Prostate gland (tissue), 2 donors: ENCODE results near the gene CTNNBL1. TPM values are rescaled to one million over a fixed set of nuclear protein-coding genes. Genes with fewer than 3 reads are reported as not detected.
"Not testable (repeated sequence)": the region's sequence is repeated elsewhere in the genome, so short reads cannot be mapped to it uniquely, and the experiment has no call there.

ENCODE experiments used
- DNase-seq: peaks from one replicate; pipeline ENCODE4 v3.0.0-alpha.2; 2019; ENCODE audit warnings: low spot score
- H3K27ac ChIP-seq, 2 donors: fragments of 200-600 bp; sonication (generic); 2 replicates each; pipeline ENCODE4 v1.5.1; 2017 to 2019
- H3K27me3 ChIP-seq: fragments of 200-600 bp; sonication (generic); replicated peaks from 2 replicates; pipeline ENCODE4 v1.5.1; 2019; ENCODE audit not compliant: insufficient read depth
- H3K36me3 ChIP-seq, 2 donors: fragments of 200-600 bp; sonication (generic); 1 replicate in 1 of 2; 2 replicates in 1 of 2; pipeline versions ENCODE4 v1.5.1 to v1.8.1; 2017 to 2019
- H3K4me1 ChIP-seq: fragments of 200-600 bp; sonication (generic); replicated peaks from 2 replicates; pipeline ENCODE4 v1.5.1; 2019
- H3K4me3 ChIP-seq, 2 donors: fragments of 200-600 bp; sonication (generic); 2 replicates each; pipeline ENCODE4 v1.5.1; 2017 to 2019
- H3K9me3 ChIP-seq: fragments of 200-600 bp; sonication (generic); 2 replicates; pipeline ENCODE4 v1.5.1; 2017
- CTCF ChIP-seq, 4 experiments: fragments of 200-600 bp in 2 of 4; fragments of 450-650 bp in 2 of 4; sonication (generic) in 2 of 4; IDR thresholded peaks; 1 replicate in 3 of 4; 2 replicates in 1 of 4; pipeline ENCODE4 v1.5.1; 2016 to 2019; ENCODE audit warnings: antibody characterized with exemption in 4 of 4, mild to moderate bottlenecking in 2 of 4, moderate library complexity in 2 of 4
- POLR2A ChIP-seq: fragments of 450-650 bp; IDR thresholded peaks from one replicate; pipeline ENCODE4 v1.6.1; 2016; ENCODE audit warnings: antibody characterized with exemption, mild to moderate bottlenecking
- POLR2AphosphoS5 ChIP-seq: sonication (generic); formaldehyde crosslinking; IDR thresholded peaks from one replicate; pipeline ENCODE4 v1.6.1; 2017; ENCODE audit warnings: antibody characterized with exemption
- WGBS: methylation state at CpG from one replicate; pipeline ENCODE4 v1.1.5; 2018; 5-methylcytosine and 5-hydroxymethylcytosine counted together
- intact Hi-C: fragments of 100-400 bp; cut with DNase I; formaldehyde crosslinking; loops from one replicate; pipeline ENCODE4 v1.14.2; 2022
- total RNA-seq, 2 donors: library from RNA; depleted of rRNA; stranded (reverse); fragments of >200 nt; gene quantifications; one replicate each; pipeline ENCODE4 v1.1.0, GENCODE V29; 2016

Gene CTNNBL1
- total RNA-seq, 2 donors from 2014 or later, result 29.9 to 61.0 TPM

GRCh38 chr20:37657924-37658804, 35.7 kb upstream of the CTNNBL1 start:
- intact Hi-C loops, result loop anchor here (10.0 kb wide), 1 partner anchor 337 kb away; no protein-coding TSS in a partner anchor
- WGBS, result 68% methylated on average over 6 of the region's 6 CpGs
- Histone ChIP-seq H3K36me3 (no peaks in the 10 kb centered on the region), H3K4me3 (no peak overlapping the region), H3K4me1 (no peaks in the 10 kb centered on the region), H3K9me3 (no peaks in the 10 kb centered on the region), H3K27me3 (no peaks in the 10 kb centered on the region), H3K27ac (no peak overlapping the region)
- TF ChIP-seq POLR2AphosphoS5 (no peak), CTCF (IDR thresholded peaks at IDR 0.05) (no peak), POLR2A (no peak)
- DNase-seq, result no peak

- WGBS, result 62% methylated on average over 6 of the region's 6 CpGs
- intact Hi-C loops, result no loop called here
- DNase-seq, result no peak
- Histone ChIP-seq H3K4me3 (no peak overlapping the region), H3K36me3 (no peaks in the 10 kb centered on the region), H3K27me3 (no peaks in the 10 kb centered on the region), H3K4me1 (no peaks in the 10 kb centered on the region), H3K9me3 (no peaks in the 10 kb centered on the region), H3K27ac (no peak overlapping the region)
- TF ChIP-seq POLR2AphosphoS5 (no peak), POLR2A (no peak), CTCF (IDR thresholded peaks at IDR 0.05) (no peak)
These were observed 32.3 kb upstream of the CTNNBL1 start for GRCh38 chr20:37661519-37661918.

- H3K27me3 ChIP-seq, result no peaks in the 10 kb centered on the region
- intact Hi-C loops, result no loop called here
- H3K36me3 ChIP-seq, result no peaks in the 10 kb centered on the region
- H3K4me3 ChIP-seq, result no peak overlapping the region
- TF ChIP-seq CTCF (IDR thresholded peaks at IDR 0.05) (no peak), POLR2AphosphoS5 (no peak), POLR2A (no peak)
- 59% methylated on average over 3 of the region's 3 CpGs for WGBS
- no peak overlapping the region for H3K27ac ChIP-seq
- H3K4me1 ChIP-seq, result no peaks in the 10 kb centered on the region
- DNase-seq, result no peak
- no peaks in the 10 kb centered on the region for H3K9me3 ChIP-seq
These were observed 31.5 kb upstream of the CTNNBL1 start for GRCh38 chr20:37662308-37662707.

GRCh38 chr20:37664595-37664994, 29.2 kb upstream of the CTNNBL1 start:
- H3K4me1 ChIP-seq, H3K4me3 ChIP-seq, H3K27me3 ChIP-seq, H3K27ac ChIP-seq, DNase-seq, H3K9me3 ChIP-seq, intact Hi-C loops, H3K36me3 ChIP-seq: not testable (repeated sequence)
- WGBS, result 84% methylated on average over 4 of the region's 4 CpGs

- Histone ChIP-seq H3K4me1 (no peaks in the 10 kb centered on the region), H3K36me3 (no peaks in the 10 kb centered on the region), H3K27me3 (no peaks in the 10 kb centered on the region), H3K27ac (no peak overlapping the region), H3K9me3 (no peaks in the 10 kb centered on the region), H3K4me3 (no peak overlapping the region)
- no peak for DNase-seq
- intact Hi-C loops, result no loop called here
- TF ChIP-seq CTCF (IDR thresholded peaks at IDR 0.05) (no peak), POLR2A (no peak), POLR2AphosphoS5 (no peak)
- WGBS, result 92% methylated on average over 9 of the region's 9 CpGs
These were observed 25.7 kb upstream of the CTNNBL1 start for GRCh38 chr20:37668166-37668565.
